ENCODE measurements around the gene PPP1R14C.

PPP1R14C gene

DNA sequence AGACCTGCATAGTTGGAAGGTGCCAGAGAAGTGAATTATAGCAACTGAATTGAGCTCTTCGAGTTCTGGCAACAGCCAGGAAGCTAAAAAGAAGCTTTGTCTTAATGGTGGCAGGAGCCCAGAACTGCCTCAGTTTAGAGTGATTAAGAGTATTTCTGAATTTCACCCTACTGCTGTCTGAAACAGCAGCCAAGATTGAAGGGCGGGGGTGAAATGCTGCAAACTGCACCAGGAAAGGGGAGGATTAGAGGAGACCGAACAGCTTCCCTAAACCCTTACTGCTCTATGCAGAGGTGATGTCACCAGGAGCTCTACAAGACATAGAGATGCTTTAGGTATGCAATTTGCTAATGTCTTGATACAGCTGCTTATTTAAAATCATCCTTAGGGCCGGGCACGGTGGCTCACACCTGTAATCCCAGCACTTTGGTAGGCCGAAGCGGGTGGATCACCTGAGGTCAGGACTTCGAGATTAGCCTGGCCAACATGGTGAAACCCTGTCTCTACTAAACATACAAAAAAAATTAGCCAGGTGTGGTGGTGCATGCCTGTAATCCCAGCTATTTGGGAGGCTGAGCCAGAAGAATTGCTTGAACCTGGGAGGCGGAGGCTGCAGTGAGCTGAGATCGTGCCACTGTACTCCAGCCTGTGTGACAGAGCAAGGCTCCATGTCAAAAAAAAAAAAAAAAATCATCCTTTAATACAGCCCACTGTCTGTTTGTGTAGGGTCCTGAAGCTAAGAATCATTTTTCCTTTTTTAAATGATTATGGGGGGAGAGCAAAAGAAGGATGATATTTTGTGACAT is 134.3 kb downstream of the PPP1R14C start:
- H3K9ac ChIP-seq (ENCODE audit: low read length), result peak overlapping the region; percentile 34

DNA sequence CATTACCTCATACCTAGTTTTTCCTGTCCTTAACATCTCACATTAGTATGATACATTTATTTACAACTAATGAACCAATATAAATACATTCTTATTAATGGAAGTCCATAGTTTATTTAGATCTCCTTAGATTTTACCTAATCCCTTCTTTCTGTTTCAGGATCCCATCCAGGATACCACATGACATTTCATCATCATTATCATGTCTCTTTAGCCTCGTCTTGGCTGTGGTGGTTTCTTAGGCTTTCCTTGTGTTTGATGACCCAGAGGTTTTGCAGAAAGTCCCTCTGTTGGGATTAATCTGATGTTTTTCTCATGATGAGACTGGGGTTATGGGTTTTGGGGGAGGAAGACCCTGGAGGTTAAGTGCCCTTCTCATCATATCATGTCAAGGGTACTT is 136.7 kb downstream of the PPP1R14C start:
- Histone ChIP-seq H3K4ac (ENCODE audit: low read depth in 1 of 2, low read length in 2 of 2) (no peak overlapping the region), H3K18ac (ENCODE audit: low read depth in 1 of 2, low read length in 2 of 2) (no peak overlapping the region), H3K9ac (ENCODE audit: low read length) (no peak overlapping the region), H3K4me2 (ENCODE audit: low read length, poor library complexity, severe bottlenecking) (no peak overlapping the region), H3K27me3 (ENCODE audit: control insufficient read depth in 1 of 2, insufficient read depth in 1 of 2, low read length in 2 of 2) (peaks cover 16 to 63% of the 10 kb centered on the region in 2 experiments), H3K4me3 (ENCODE audit: insufficient read depth in 1 of 2, low read depth in 1 of 2, low read length in 2 of 2) (no peak overlapping the region), H4K91ac (ENCODE audit: low read length) (no peak overlapping the region), H2AK5ac (ENCODE audit: low read length, severe bottlenecking) (no peak overlapping the region), H3K4me1 (ENCODE audit: control insufficient read depth, insufficient read depth, low read depth, low read length) (no peaks in the 10 kb centered on the region), H3K14ac (ENCODE audit: low read length in 2 of 2) (no peak overlapping the region), H3K23ac (ENCODE audit: low read length in 2 of 2) (no peak overlapping the region), H2BK15ac (ENCODE audit: low read depth, poor library complexity, severe bottlenecking) (no peak overlapping the region), H3K79me1 (replicated peaks; ENCODE audit: low read length, poor library complexity, severe bottlenecking) (no peaks in the 10 kb centered on the region), H3K9me3 (ENCODE audit: control insufficient read depth, low read length) (peaks cover 13% of the 10 kb centered on the region), H3K27ac (ENCODE audit: low read length, poor library complexity, severe bottlenecking) (no peak overlapping the region), H2BK120ac (ENCODE audit: low read depth, low read length) (no peak overlapping the region), H2BK5ac (ENCODE audit: low read depth, low read length, poor library complexity, severe bottlenecking) (no peak overlapping the region), H2AFZ (ENCODE audit: low read depth, low read length) (no peak overlapping the region), H4K8ac (ENCODE audit: low read length) (no peak overlapping the region), H2BK12ac (ENCODE audit: low read length in 2 of 2) (no peak overlapping the region), H3K36me3 (ENCODE audit: control insufficient read depth in 1 of 2, insufficient read depth in 2 of 2, low read depth in 1 of 2, low read length in 2 of 2) (no peaks in the 10 kb centered on the region)
- WGBS, result 80% methylated on average over 1 of the region's 1 CpG
- DNase-seq, result no peak

More for the DNA sequence above, 134.3 kb downstream of the PPP1R14C start:
- Histone ChIP-seq H3K4me2 (ENCODE audit: low read length, poor library complexity, severe bottlenecking) (no peak overlapping the region), H3K14ac (ENCODE audit: low read length in 2 of 2) (no peak overlapping the region), H3K27ac (ENCODE audit: low read length, poor library complexity, severe bottlenecking) (no peak overlapping the region), H2BK5ac (ENCODE audit: low read depth, low read length, poor library complexity, severe bottlenecking) (no peak overlapping the region), H3K4me1 (ENCODE audit: control insufficient read depth, insufficient read depth, low read depth, low read length) (peaks cover 9% of the 10 kb centered on the region), H3K23ac (ENCODE audit: low read length in 2 of 2) (no peak overlapping the region), H3K79me1 (replicated peaks; ENCODE audit: low read length, poor library complexity, severe bottlenecking) (no peaks in the 10 kb centered on the region), H3K27me3 (ENCODE audit: control insufficient read depth in 1 of 2, insufficient read depth in 1 of 2, low read length in 2 of 2) (peaks cover 23 to 51% of the 10 kb centered on the region in 2 experiments), H2BK120ac (ENCODE audit: low read depth, low read length) (no peak overlapping the region), H2AFZ (ENCODE audit: low read depth, low read length) (no peak overlapping the region), H2BK12ac (ENCODE audit: low read length in 2 of 2) (no peak overlapping the region), H3K4me3 (ENCODE audit: insufficient read depth in 1 of 2, low read depth in 1 of 2, low read length in 2 of 2) (no peak overlapping the region), H3K4ac (ENCODE audit: low read depth in 1 of 2, low read length in 2 of 2) (no peak overlapping the region), H3K18ac (ENCODE audit: low read depth in 1 of 2, low read length in 2 of 2) (no peak overlapping the region), H2AK5ac (ENCODE audit: low read length, severe bottlenecking) (no peak overlapping the region), H3K9me3 (ENCODE audit: control insufficient read depth, low read length) (peaks cover 6% of the 10 kb centered on the region), H4K8ac (ENCODE audit: low read length) (no peak overlapping the region), H2BK15ac (ENCODE audit: low read depth, poor library complexity, severe bottlenecking) (no peak overlapping the region), H3K36me3 (ENCODE audit: control insufficient read depth in 1 of 2, insufficient read depth in 2 of 2, low read depth in 1 of 2, low read length in 2 of 2) (no peaks in the 10 kb centered on the region), H4K91ac (ENCODE audit: low read length) (no peak overlapping the region)
- DNase-seq, result no peak
- 83% methylated on average over 7 of the region's 10 CpGs for WGBS

DNA sequence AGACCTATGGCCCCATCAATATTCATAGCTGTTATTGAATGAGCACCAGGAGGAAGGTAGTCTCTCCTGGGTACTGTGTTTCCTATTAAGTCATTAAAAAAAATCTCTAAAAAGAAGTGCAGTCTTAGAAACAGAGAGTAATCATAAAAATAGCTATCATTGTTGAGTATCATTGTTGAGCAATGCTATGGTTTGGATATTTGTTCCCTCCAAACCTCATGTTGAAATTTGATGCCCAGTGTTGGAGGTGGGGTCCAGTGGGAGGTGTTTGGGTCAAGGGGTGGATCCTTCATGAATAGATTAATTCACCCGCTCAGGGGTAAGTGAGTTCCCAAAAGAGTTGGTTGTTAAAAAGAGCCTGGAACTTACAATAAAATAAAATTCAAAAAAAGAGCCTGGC is 137.9 kb downstream of the PPP1R14C start:
- DNase-seq, result no peak
- 100% methylated on average over 1 of the region's 1 CpG for WGBS

DNA sequence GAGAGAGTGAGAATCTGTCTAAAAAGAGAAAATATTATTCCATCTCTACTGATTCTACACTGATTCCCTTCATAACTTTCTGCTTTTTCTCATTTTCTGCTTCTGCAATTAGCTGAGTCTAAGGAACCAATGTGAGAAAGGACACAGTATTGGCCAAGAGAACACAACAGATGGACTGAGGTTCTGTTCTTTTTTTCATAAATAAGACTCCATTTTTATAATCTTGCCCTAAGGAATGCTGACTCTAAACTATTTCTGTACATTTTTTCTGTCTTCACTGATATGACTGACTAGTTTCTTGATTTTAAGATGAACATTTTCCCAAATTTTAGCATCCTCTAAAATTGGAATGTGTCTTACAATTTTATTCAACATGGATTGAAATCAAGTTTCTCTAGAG is 138.9 kb downstream of the PPP1R14C start:
- Histone ChIP-seq H3K14ac (ENCODE audit: low read length in 2 of 2) (no peak overlapping the region), H4K8ac (ENCODE audit: low read length) (no peak overlapping the region), H3K4me1 (ENCODE audit: control insufficient read depth, insufficient read depth, low read depth, low read length) (no peaks in the 10 kb centered on the region), H3K4me2 (ENCODE audit: low read length, poor library complexity, severe bottlenecking) (no peak overlapping the region), H3K9me3 (ENCODE audit: control insufficient read depth, low read length) (peaks cover 13% of the 10 kb centered on the region), H3K9ac (ENCODE audit: low read length) (no peak overlapping the region), H2BK12ac (ENCODE audit: low read length in 2 of 2) (no peak overlapping the region), H4K91ac (ENCODE audit: low read length) (no peak overlapping the region), H2BK120ac (ENCODE audit: low read depth, low read length) (no peak overlapping the region), H2AK5ac (ENCODE audit: low read length, severe bottlenecking) (no peak overlapping the region), H3K36me3 (ENCODE audit: control insufficient read depth in 1 of 2, insufficient read depth in 2 of 2, low read depth in 1 of 2, low read length in 2 of 2) (no peaks in the 10 kb centered on the region), H3K4ac (ENCODE audit: low read depth in 1 of 2, low read length in 2 of 2) (no peak overlapping the region), H2BK5ac (ENCODE audit: low read depth, low read length, poor library complexity, severe bottlenecking) (no peak overlapping the region), H2BK15ac (ENCODE audit: low read depth, poor library complexity, severe bottlenecking) (no peak overlapping the region), H3K79me1 (replicated peaks; ENCODE audit: low read length, poor library complexity, severe bottlenecking) (no peaks in the 10 kb centered on the region), H3K27me3 (ENCODE audit: control insufficient read depth in 1 of 2, insufficient read depth in 1 of 2, low read length in 2 of 2) (peaks cover 6 to 69% of the 10 kb centered on the region in 2 experiments), H3K27ac (ENCODE audit: low read length, poor library complexity, severe bottlenecking) (no peak overlapping the region), H3K4me3 (ENCODE audit: insufficient read depth in 1 of 2, low read depth in 1 of 2, low read length in 2 of 2) (no peak overlapping the region), H2AFZ (ENCODE audit: low read depth, low read length) (no peak overlapping the region), H3K23ac (ENCODE audit: low read length in 2 of 2) (no peak overlapping the region), H3K18ac (ENCODE audit: low read depth in 1 of 2, low read length in 2 of 2) (no peak overlapping the region)
- no peak for DNase-seq

More for the DNA sequence above, 137.9 kb downstream of the PPP1R14C start:
- H4K8ac ChIP-seq (ENCODE audit: low read length), result no peak overlapping the region
- H2BK5ac ChIP-seq (ENCODE audit: low read depth, low read length, poor library complexity, severe bottlenecking), result no peak overlapping the region
- peaks cover 13% of the 10 kb centered on the region for H3K9me3 ChIP-seq (ENCODE audit: control insufficient read depth, low read length)
- H2BK12ac ChIP-seq (ENCODE audit: low read length in 2 of 2), result no peak overlapping the region
- peaks cover 6 to 68% of the 10 kb centered on the region in 2 experiments for H3K27me3 ChIP-seq (ENCODE audit: control insufficient read depth in 1 of 2, insufficient read depth in 1 of 2, low read length in 2 of 2)
- no peak overlapping the region for H3K23ac ChIP-seq (ENCODE audit: low read length in 2 of 2)
- H2AFZ ChIP-seq (ENCODE audit: low read depth, low read length), result no peak overlapping the region
- no peak overlapping the region for H3K4me3 ChIP-seq (ENCODE audit: insufficient read depth in 1 of 2, low read depth in 1 of 2, low read length in 2 of 2)
- H3K18ac ChIP-seq (ENCODE audit: low read depth in 1 of 2, low read length in 2 of 2), result no peak overlapping the region
- H3K4ac ChIP-seq (ENCODE audit: low read depth in 1 of 2, low read length in 2 of 2), result no peak overlapping the region
- H3K14ac ChIP-seq (ENCODE audit: low read length in 2 of 2), result no peak overlapping the region
- no peak overlapping the region for H2AK5ac ChIP-seq (ENCODE audit: low read length, severe bottlenecking)
- H3K4me1 ChIP-seq (ENCODE audit: control insufficient read depth, insufficient read depth, low read depth, low read length), result no peaks in the 10 kb centered on the region
- H2BK120ac ChIP-seq (ENCODE audit: low read depth, low read length), result no peak overlapping the region
- H3K9ac ChIP-seq (ENCODE audit: low read length), result no peak overlapping the region
- no peaks in the 10 kb centered on the region for H3K79me1 ChIP-seq (replicated peaks; ENCODE audit: low read length, poor library complexity, severe bottlenecking)
- H3K36me3 ChIP-seq (ENCODE audit: control insufficient read depth in 1 of 2, insufficient read depth in 2 of 2, low read depth in 1 of 2, low read length in 2 of 2), result no peaks in the 10 kb centered on the region
- H4K91ac ChIP-seq (ENCODE audit: low read length), result no peak overlapping the region
- H3K4me2 ChIP-seq (ENCODE audit: low read length, poor library complexity, severe bottlenecking), result no peak overlapping the region
- no peak overlapping the region for H2BK15ac ChIP-seq (ENCODE audit: low read depth, poor library complexity, severe bottlenecking)
- H3K27ac ChIP-seq (ENCODE audit: low read length, poor library complexity, severe bottlenecking), result no peak overlapping the region
